HepG2 (cell line): Measurements from ENCODE around the gene E2F3. TPM values are rescaled to one million over a fixed set of nuclear protein-coding genes. Genes with fewer than 3 reads are reported as not detected.

Source experiments
- ATAC-seq: fragments of 200-7000 bp; cut with Tn5 transposase; 3 replicates; pipeline ENCODE4 v1.9.1; 2020; ENCODE audit warnings: mild to moderate bottlenecking, moderate library complexity
- BruUV-seq: library from RNA; stranded (reverse); fragments of 400-500 nt; replicated peaks from 2 replicates; lab custom pipeline; 2021; lab: Mats Ljungman, UMichigan
- CTCF ChIA-PET: fragments of 300-600 bp; formaldehyde crosslinking; extraction: SDS; loops from one replicate; lab custom pipeline; 2021; ENCODE audit warnings: low total read pairs, inconsistent platforms, low intra/inter-chr PET ratio; lab: Yijun Ruan, JAX
- POLR2A ChIA-PET: fragments of 350-600 bp; sonication (Branson Sonifier 250); formaldehyde crosslinking; loops from one replicate; lab custom pipeline; 2020; ENCODE audit warnings: antibody characterized with exemption, inconsistent platforms; lab: Yijun Ruan, JAX
- DNase-seq: peaks from one replicate; pipeline ENCODE4 v3.0.0-alpha.2; 2015; ENCODE audit warnings: low spot score
- FAIRE-seq: peaks from 3 replicates; lab custom pipeline; 2011; peaks lifted over from hg19 to GRCh38; lab: Jason Lieb, UNC
- H2AFZ ChIP-seq: one replicate; pipeline ENCODE4 v1.6.1; 2011; ENCODE audit warnings: low read length, inconsistent platforms
- H3K27ac ChIP-seq: fragments of 300-600 bp; 3 replicates; pipeline ENCODE4 v1.8.0; 2011; ENCODE audit warnings: mixed run types, mild to moderate bottlenecking, mixed read lengths, low read length, inconsistent platforms; ENCODE audit not compliant: insufficient read depth; ENCODE audit errors: extremely low read length
- H3K27me3 ChIP-seq, 2 experiments: fragments of 200-600 bp in 1 of 2; 2 replicates in 1 of 2; 3 replicates in 1 of 2; pipeline versions ENCODE4 v1.6.0 to v1.8.0; 2011; ENCODE audit warnings: low read length in 2 of 2, mild to moderate bottlenecking in 2 of 2, moderate library complexity in 2 of 2, inconsistent platforms in 1 of 2; ENCODE audit not compliant: insufficient read depth in 2 of 2, control insufficient read depth in 1 of 2
- H3K36me3 ChIP-seq, 2 experiments: fragments of 200-600 bp in 1 of 2; replicated peaks in 1 of 2; 2 replicates in 1 of 2; 3 replicates in 1 of 2; pipeline versions ENCODE4 v1.5.1 to v1.8.0; 2011; ENCODE audit warnings: low read length in 2 of 2, inconsistent platforms in 1 of 2; ENCODE audit not compliant: insufficient read depth in 2 of 2, control insufficient read depth in 1 of 2
- H3K4me1 ChIP-seq: 2 replicates; pipeline ENCODE4 v1.5.1; 2012; ENCODE audit warnings: low read length, inconsistent platforms; ENCODE audit not compliant: insufficient read depth
- H3K4me2 ChIP-seq: 2 replicates; pipeline ENCODE4 v1.6.0; 2011; ENCODE audit warnings: low read depth, low read length, inconsistent platforms
- H3K4me3 ChIP-seq, 3 experiments: fragments of 200-600 bp in 1 of 3; sonication (generic), shearing (Covaris generic) in 1 of 3; replicated peaks in 1 of 3; 2 replicates each; pipeline ENCODE4 v1.5.1; 2011 to 2016; ENCODE audit warnings: low read length in 3 of 3, inconsistent platforms in 2 of 3, low read depth in 2 of 3, mild to moderate bottlenecking in 2 of 3, control low read depth in 1 of 3, mixed read lengths in 1 of 3; ENCODE audit not compliant: insufficient read depth in 1 of 3
- H3K79me2 ChIP-seq: one replicate; pipeline ENCODE4 v1.6.1; 2011; ENCODE audit warnings: low read length, inconsistent platforms; ENCODE audit not compliant: insufficient read depth
- H3K9ac ChIP-seq: 2 replicates; pipeline ENCODE4 v1.6.0; 2011; ENCODE audit warnings: mild to moderate bottlenecking, low read depth, low read length, inconsistent platforms; ENCODE audit not compliant: insufficient read depth
- H3K9me3 ChIP-seq: 2 replicates; pipeline ENCODE4 v1.5.1; 2012; ENCODE audit warnings: mild to moderate bottlenecking, low read length
- H4K20me1 ChIP-seq: 2 replicates; pipeline ENCODE4 v1.6.0; 2011; ENCODE audit warnings: inconsistent platforms, mild to moderate bottlenecking, low read length, moderate library complexity; ENCODE audit not compliant: insufficient read depth
- IRX3 ChIP-seq: sonication (generic); formaldehyde crosslinking; IDR thresholded peaks from 2 replicates; pipeline ENCODE4 v1.8.1; 2023; ENCODE audit warnings: mild to moderate bottlenecking, low read depth, missing genetic modification reagents, borderline replicate concordance
- MBD4 ChIP-seq: IDR thresholded peaks from 2 replicates; pipeline ENCODE4 v1.6.1; 2012; ENCODE audit warnings: low read length, inconsistent platforms, borderline replicate concordance
- NFE2L1 ChIP-seq: sonication (generic); formaldehyde crosslinking; IDR thresholded peaks from 2 replicates; pipeline ENCODE4 v1.4.0; 2020; ENCODE audit warnings: missing genetic modification reagents, mild to moderate bottlenecking, borderline replicate concordance
- NFKB2 ChIP-seq: sonication (generic); formaldehyde crosslinking; IDR thresholded peaks from 2 replicates; pipeline ENCODE4 v1.4.0; 2020; ENCODE audit warnings: missing genetic modification reagents, borderline replicate concordance
- SAP130 ChIP-seq: IDR thresholded peaks from 2 replicates; pipeline ENCODE4 v1.6.1; 2016; ENCODE audit warnings: low read depth
- SPEN ChIP-seq: sonication (generic); formaldehyde crosslinking; IDR thresholded peaks from 2 replicates; pipeline ENCODE4 v1.5.1; 2020; ENCODE audit warnings: low read depth, mild to moderate bottlenecking, missing genetic modification reagents
- TRIM24 ChIP-seq: sonication (generic); formaldehyde crosslinking; IDR thresholded peaks from 2 replicates; pipeline ENCODE4 v1.8.0; 2022; ENCODE audit warnings: mild to moderate bottlenecking, missing genetic modification reagents
- ZBTB26 ChIP-seq: IDR thresholded peaks from 2 replicates; pipeline ENCODE4 v1.6.1; 2016; ENCODE audit warnings: missing compliant biosample characterization, missing genetic modification reagents, borderline replicate concordance
- ZBTB40 ChIP-seq, 2 experiments: fragments of 450-650 bp in 1 of 2; sonication (generic) in 1 of 2; formaldehyde crosslinking in 1 of 2; IDR thresholded peaks; 2 replicates each; pipeline versions ENCODE4 v1.6.1 to v1.8.0; 2016 to 2022; ENCODE audit warnings: antibody characterized with exemption in 1 of 2, mild to moderate bottlenecking in 1 of 2, missing genetic modification reagents in 1 of 2
- ZBTB42 ChIP-seq: sonication (generic); formaldehyde crosslinking; IDR thresholded peaks from 2 replicates; pipeline ENCODE4 v1.5.0; 2020; ENCODE audit warnings: mild to moderate bottlenecking, missing genetic modification reagents
- ZFYVE20 ChIP-seq: sonication (generic); formaldehyde crosslinking; IDR thresholded peaks from 2 replicates; pipeline ENCODE4 v1.8.0; 2023; ENCODE audit warnings: low read depth, mild to moderate bottlenecking, moderate library complexity, missing genetic modification reagents, borderline replicate concordance
- ZNF781 ChIP-seq: sonication (generic); formaldehyde crosslinking; IDR thresholded peaks from 2 replicates; pipeline ENCODE4 v1.5.1; 2020; ENCODE audit warnings: borderline replicate concordance, mild to moderate bottlenecking, missing genetic modification reagents; ENCODE audit errors: not compliant biosample characterization
- WGBS: methylation state at CpG from one replicate; pipeline ENCODE4 v1.1.6; 2017; ENCODE audit warnings: low lambda C conversion rate; 5-methylcytosine and 5-hydroxymethylcytosine counted together
- in situ Hi-C: cut with HindIII; loops from 2 replicates; pipeline ENCODE4 v1.10.0; 2017; ENCODE audit warnings: low pct_unique_long_range_greater_than_20kb; ENCODE audit not compliant: extremely low pct_ligation_motif_present
- intact Hi-C: fragments of 100-400 bp; cut with micrococcal nuclease; formaldehyde crosslinking; loops from one replicate; pipeline ENCODE4 v1.10.0; 2022; ENCODE audit not compliant: unreplicated experiment
- polyA plus RNA-seq, 8 experiments: library from polyadenylated mRNA; depleted of rRNA in 3 of 8; stranded (reverse) in 7 of 8; unstranded in 1 of 8; fragments of >200 nt; fragmentation: Illumina TruSeq in 4 of 8; extraction: Trizol in 4 of 8; gene quantifications; 2 replicates each; pipeline versions ENCODE4 v1.2.1 to v1.2.3, GENCODE V29; 2011 to 2016; ENCODE audit warnings: low read depth in 4 of 8, missing spikeins in 1 of 8, mixed read lengths in 1 of 8; ENCODE audit not compliant: insufficient read depth in 1 of 8
- total RNA-seq, 5 experiments: library from RNA; depleted of rRNA; stranded (reverse); fragments of >200 nt; fragmentation: Illumina TruSeq; extraction: Trizol; gene quantifications; 2 replicates each; pipeline ENCODE4 v1.2.3, GENCODE V29; 2016; ENCODE audit warnings: low read depth in 1 of 5
- TF ChIP-seq, protein P1 (sequence below): sonication (generic); formaldehyde crosslinking; IDR thresholded peaks from 2 replicates; pipeline ENCODE4 v1.8.1; 2023; ENCODE audit warnings: mild to moderate bottlenecking, inconsistent platforms, moderate library complexity, missing genetic modification reagents, borderline replicate concordance

Gene E2F3
- total and polyA plus RNA-seq, 2 of the 13 experiments (the other 11 are each of a cell fraction or from before 2014, with no cell fraction given) = 8.5 to 12.7 TPM

DNA sequence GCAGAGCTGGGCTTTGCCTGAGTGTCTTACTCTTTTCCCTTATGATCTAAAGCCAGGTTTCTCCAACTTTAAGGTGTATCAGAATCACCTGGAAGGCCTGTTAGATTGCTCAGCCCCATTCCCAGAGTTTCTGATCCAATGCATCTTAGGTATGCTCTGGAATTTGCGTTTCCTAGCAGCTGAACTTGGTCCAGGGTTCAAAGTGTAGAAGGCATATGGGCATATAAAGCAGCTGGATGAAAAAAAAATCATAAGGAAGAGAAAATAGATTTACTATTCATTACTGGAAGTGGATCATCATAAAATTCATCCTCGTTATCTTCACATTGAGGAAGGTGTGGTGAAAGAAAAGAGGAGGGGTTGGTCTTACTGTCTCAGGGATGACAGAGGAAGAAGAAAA is 75.8 kb downstream of the E2F3 start:
- FAIRE-seq (no peak), DNase-seq (no peak), ATAC-seq (no peak)
- Histone ChIP-seq H3K27ac (no peak overlapping the region), H3K9me3 (no peaks in the 10 kb centered on the region), H3K79me2 (peaks cover 9% of the 10 kb centered on the region), H4K20me1 (no peaks in the 10 kb centered on the region; the same call in 1 of the 2 replicates), H3K4me3 (no peak overlapping the region), H3K9ac (no peak overlapping the region), H3K4me1 (peaks cover 14% of the 10 kb centered on the region), H2AFZ (no peak overlapping the region), H3K4me2 (no peak overlapping the region), H3K27me3 (no peaks in the 10 kb centered on the region), H3K36me3 (peaks cover 9 to 31% of the 10 kb centered on the region in 2 experiments)
- CTCF ChIA-PET = no interaction called here
- 94% methylated on average over 2 of the region's 2 CpGs for WGBS
- no TSS peak for BruUV-seq
- intact Hi-C loops (no loop called here), in situ Hi-C loops (no loop called here)
- POLR2A ChIA-PET = no interaction called here
- TF ChIP-seq NFKB2 (CRISPR knock-in tag) (no peak), IRX3 (CRISPR knock-in tag) (no peak), TRIM24 (no peak), MBD4 (no peak), SPEN (CRISPR knock-in tag) (no peak), ZBTB40 (IDR thresholded peaks at IDR 0.05) (no peak), ZBTB40 (CRISPR knock-in tag; IDR thresholded peaks at IDR 0.05) (no peak), NFE2L1 (no peak), SAP130 (CRISPR knock-in tag) (no peak), ZBTB42 (CRISPR knock-in tag) (no peak), ZFYVE20 (no peak), ZNF781 (CRISPR knock-in tag) (no peak), ZBTB26 (CRISPR knock-in tag) (no peak)
- TF ChIP-seq, protein P1, sequence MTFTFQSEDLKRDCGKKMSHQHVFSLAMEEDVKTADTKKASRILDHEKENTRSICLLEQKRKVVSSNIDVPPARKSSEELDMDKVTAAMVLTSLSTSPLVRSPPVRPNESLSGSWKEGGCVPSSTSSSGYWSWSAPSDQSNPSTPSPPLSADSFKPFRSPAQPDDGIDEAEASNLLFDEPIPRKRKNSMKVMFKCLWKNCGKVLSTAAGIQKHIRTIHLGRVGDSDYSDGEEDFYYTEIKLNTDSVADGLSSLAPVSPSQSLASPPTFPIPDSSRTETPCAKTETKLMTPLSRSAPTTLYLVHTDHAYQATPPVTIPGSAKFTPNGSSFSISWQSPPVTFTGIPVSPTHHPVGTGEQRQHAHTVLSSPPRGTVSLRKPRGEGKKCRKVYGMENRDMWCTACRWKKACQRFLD (CRISPR knock-in tag) = no peak
